GM12875 (cell line): ENCODE results near the gene PCCA.

Source experiments
- H3K4me3 ChIP-seq: one replicate; pipeline ENCODE4 v1.5.1; 2011; ENCODE audit warnings: low read depth, low read length, control low read depth
- TF ChIP-seq, protein P1 (sequence below): IDR thresholded peaks from 2 replicates; pipeline ENCODE4 v1.5.1; 2011; ENCODE audit warnings: low read depth, mild to moderate bottlenecking, control low read depth, inconsistent platforms, low read length, moderate library complexity, borderline replicate concordance; ENCODE audit not compliant: insufficient read depth

Gene PCCA

DNA sequence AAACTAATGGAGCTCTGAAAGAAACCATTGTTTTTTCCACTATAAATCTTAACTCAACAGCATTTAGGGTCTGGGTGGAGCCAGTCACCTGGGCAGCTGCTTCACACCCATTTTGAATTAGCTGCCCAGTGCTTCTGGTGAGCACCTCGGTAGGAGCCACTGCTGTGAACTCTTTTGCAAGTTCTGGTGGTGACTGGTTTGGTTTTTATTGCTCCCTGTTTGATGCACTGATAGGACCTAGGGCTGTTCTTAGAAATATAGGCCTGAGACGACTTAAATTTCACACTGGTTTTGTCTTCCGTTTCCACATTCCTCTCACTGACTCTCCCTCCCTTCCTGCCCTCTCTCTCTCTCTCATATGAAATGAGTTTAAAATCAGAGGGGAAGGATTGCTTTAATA, 395.8 kb downstream of the PCCA start:
- TF ChIP-seq, protein P1, sequence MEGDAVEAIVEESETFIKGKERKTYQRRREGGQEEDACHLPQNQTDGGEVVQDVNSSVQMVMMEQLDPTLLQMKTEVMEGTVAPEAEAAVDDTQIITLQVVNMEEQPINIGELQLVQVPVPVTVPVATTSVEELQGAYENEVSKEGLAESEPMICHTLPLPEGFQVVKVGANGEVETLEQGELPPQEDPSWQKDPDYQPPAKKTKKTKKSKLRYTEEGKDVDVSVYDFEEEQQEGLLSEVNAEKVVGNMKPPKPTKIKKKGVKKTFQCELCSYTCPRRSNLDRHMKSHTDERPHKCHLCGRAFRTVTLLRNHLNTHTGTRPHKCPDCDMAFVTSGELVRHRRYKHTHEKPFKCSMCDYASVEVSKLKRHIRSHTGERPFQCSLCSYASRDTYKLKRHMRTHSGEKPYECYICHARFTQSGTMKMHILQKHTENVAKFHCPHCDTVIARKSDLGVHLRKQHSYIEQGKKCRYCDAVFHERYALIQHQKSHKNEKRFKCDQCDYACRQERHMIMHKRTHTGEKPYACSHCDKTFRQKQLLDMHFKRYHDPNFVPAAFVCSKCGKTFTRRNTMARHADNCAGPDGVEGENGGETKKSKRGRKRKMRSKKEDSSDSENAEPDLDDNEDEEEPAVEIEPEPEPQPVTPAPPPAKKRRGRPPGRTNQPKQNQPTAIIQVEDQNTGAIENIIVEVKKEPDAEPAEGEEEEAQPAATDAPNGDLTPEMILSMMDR, result no peak
- H3K4me3 ChIP-seq, result no peak overlapping the region

DNA sequence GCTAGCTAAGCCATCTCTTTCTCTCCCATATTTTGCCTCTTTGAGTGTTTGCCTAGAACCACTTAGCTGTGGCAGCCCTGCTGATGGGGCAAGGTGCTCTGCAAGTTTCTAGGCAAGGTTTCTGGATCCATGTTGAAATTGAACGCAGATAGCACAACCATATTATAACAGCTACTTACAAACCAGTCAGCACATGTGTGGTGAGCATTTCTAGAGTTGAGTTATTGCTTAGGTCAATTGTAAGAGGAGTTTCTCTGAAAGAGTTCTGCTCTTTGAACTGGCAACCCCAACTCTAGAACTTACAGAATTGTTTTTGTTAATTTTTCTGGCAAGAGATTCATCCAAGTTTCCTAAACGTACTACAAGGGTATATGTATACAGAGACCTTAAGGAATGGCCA, 396.4 kb downstream of the PCCA start:
- TF ChIP-seq, protein P1, result no peak
- H3K4me3 ChIP-seq, result no peak overlapping the region

DNA sequence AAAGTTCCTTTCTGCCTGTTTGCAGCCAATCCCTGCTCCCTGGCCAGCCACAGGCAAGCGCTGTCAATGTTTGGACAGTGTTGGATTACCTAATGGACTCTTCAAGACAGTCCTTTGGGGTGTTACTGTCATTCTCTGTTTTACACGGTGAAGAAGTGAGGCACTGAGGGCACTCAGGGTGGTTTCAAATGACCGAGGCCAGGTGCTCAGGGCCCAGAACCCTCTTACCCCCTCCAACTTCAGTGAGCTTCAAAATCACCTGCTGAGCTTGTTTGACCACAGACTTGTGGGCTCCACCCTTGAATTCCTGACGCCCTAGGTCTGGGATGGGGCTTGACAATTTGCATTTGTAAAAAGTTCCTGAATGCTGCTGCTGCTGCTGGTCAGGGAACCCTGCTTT, 401.8 kb downstream of the PCCA start:
- TF ChIP-seq, protein P1, result no peak
- H3K4me3 ChIP-seq, result no peak overlapping the region

DNA sequence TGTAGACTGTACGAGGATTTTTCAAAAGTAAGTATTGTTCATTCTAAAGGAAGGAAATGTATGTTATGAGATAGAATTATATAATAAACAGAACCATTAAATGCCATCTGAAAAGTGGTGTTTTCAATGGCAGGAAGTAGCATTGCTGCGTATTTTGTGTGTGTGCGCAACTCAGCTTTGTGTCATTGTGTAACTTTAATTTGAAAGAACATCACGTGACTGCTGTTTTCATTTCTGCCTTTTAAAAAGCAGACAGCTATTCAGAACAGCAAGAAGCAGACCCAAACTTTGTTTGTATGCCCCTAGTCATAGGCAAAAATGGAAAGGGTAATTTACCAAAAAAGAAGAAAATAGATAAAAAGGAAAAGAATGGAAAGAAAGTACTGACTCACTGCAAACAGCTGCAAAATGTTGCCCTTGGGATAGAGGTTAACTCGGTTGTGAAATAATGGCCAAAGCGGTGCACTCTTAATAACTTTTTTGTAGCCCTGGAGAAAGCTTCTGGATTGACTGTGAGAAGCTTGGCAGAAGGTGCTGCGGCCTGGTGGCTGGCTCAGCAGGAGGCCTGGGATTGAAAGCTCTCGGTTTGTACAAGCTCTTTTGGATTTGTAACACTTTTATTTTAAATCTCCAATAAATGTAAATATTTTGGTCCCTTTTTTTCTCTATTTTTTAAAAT, 402.4 kb downstream of the PCCA start:
- TF ChIP-seq, protein P1, result no peak

DNA sequence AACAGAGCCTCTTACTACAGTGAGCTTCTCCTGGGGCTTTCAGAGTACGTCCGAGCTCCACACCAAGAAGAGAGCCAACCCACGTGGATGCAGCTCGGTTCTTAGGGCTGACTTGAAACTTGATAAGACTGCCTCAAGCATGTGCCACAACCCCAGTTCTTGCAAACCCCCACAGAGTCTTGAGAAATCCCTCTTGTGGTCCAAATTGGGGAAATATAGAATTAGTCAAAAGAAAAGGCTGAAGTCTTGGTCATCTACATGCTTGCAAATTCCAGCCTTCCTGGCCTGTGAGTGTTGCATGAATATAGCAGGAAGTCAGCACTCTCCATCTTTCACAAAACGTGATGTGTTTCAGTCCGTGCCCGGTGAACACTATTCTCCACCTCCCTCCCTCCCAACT, 404.5 kb downstream of the PCCA start:
- TF ChIP-seq, protein P1, result no peak
- no peak overlapping the region for H3K4me3 ChIP-seq

More for the DNA sequence above, 402.4 kb downstream of the PCCA start:
- H3K4me3 ChIP-seq, result no peak overlapping the region

DNA sequence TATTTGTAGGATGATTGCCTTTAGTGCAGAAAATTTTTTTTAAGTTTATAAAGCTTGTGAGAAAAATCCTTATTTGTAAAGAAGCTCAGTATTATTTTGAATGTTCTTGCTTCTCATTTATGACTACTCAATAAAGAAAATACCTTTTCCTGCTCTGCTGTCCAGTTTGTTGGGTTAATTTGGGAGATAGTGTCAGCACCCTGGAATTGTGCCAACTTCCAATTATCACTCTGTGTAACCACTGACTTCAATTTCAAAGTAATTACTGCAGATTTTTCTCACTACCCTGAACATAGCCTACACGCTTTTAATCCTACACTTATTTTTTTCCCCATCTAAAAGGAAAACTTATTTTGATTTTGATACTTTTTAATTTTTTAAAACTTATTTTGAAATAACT, 406.6 kb downstream of the PCCA start:
- no peak overlapping the region for H3K4me3 ChIP-seq
- TF ChIP-seq, protein P1, result no peak

DNA sequence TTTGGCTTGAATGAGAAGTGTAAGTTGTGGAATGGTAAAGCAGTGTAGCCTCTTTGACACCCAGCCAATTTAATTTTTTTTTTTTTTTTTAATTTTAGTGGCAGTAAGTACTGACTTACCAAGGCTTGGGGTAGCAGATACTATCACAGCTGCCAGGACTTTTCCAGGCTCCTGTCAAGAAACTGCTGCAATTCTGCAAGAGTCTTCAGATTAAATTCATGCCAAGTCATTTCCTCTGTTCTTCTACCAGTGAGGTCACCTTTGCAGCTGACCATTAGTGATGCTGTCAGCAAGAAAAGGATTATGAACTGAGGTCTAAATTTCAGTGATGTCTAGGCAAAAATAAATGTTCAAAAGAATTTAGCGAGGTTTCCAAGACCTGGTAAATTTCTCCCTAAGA, 408.5 kb downstream of the PCCA start:
- TF ChIP-seq, protein P1, result no peak
- H3K4me3 ChIP-seq, result no peak overlapping the region
